Measurements from ENCODE around the gene NISCH. TPM values are rescaled to one million over a fixed set of nuclear protein-coding genes. Genes with fewer than 3 reads are reported as not detected.

NISCH gene
- total and polyA plus RNA-seq, 2 experiments from 2014 or later: 18.4 to 76.4 TPM

- TF ChIP-seq, protein P1, sequence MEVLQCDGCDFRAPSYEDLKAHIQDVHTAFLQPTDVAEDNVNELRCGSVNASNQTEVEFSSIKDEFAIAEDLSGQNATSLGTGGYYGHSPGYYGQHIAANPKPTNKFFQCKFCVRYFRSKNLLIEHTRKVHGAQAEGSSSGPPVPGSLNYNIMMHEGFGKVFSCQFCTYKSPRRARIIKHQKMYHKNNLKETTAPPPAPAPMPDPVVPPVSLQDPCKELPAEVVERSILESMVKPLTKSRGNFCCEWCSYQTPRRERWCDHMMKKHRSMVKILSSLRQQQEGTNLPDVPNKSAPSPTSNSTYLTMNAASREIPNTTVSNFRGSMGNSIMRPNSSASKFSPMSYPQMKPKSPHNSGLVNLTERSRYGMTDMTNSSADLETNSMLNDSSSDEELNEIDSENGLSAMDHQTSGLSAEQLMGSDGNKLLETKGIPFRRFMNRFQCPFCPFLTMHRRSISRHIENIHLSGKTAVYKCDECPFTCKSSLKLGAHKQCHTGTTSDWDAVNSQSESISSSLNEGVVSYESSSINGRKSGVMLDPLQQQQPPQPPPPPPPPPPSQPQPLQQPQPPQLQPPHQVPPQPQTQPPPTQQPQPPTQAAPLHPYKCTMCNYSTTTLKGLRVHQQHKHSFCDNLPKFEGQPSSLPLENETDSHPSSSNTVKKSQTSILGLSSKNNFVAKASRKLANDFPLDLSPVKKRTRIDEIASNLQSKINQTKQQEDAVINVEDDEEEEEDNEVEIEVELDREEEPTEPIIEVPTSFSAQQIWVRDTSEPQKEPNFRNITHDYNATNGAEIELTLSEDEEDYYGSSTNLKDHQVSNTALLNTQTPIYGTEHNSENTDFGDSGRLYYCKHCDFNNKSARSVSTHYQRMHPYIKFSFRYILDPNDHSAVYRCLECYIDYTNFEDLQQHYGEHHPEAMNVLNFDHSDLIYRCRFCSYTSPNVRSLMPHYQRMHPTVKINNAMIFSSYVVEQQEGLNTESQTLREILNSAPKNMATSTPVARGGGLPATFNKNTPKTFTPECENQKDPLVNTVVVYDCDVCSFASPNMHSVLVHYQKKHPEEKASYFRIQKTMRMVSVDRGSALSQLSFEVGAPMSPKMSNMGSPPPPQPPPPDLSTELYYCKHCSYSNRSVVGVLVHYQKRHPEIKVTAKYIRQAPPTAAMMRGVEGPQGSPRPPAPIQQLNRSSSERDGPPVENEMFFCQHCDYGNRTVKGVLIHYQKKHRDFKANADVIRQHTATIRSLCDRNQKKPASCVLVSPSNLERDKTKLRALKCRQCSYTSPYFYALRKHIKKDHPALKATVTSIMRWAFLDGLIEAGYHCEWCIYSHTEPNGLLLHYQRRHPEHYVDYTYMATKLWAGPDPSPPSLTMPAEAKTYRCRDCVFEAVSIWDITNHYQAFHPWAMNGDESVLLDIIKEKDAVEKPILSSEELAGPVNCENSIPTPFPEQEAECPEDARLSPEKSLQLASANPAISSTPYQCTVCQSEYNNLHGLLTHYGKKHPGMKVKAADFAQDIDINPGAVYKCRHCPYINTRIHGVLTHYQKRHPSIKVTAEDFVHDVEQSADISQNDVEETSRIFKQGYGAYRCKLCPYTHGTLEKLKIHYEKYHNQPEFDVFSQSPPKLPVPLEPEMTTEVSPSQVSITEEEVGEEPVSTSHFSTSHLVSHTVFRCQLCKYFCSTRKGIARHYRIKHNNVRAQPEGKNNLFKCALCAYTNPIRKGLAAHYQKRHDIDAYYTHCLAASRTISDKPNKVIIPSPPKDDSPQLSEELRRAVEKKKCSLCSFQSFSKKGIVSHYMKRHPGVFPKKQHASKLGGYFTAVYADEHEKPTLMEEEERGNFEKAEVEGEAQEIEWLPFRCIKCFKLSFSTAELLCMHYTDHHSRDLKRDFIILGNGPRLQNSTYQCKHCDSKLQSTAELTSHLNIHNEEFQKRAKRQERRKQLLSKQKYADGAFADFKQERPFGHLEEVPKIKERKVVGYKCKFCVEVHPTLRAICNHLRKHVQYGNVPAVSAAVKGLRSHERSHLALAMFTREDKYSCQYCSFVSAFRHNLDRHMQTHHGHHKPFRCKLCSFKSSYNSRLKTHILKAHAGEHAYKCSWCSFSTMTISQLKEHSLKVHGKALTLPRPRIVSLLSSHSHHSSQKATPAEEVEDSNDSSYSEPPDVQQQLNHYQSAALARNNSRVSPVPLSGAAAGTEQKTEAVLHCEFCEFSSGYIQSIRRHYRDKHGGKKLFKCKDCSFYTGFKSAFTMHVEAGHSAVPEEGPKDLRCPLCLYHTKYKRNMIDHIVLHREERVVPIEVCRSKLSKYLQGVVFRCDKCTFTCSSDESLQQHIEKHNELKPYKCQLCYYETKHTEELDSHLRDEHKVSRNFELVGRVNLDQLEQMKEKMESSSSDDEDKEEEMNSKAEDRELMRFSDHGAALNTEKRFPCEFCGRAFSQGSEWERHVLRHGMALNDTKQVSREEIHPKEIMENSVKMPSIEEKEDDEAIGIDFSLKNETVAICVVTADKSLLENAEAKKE (CRISPR knock-in tag; IDR thresholded peaks at IDR 0.05): no peak
- TF ChIP-seq, protein P2, sequence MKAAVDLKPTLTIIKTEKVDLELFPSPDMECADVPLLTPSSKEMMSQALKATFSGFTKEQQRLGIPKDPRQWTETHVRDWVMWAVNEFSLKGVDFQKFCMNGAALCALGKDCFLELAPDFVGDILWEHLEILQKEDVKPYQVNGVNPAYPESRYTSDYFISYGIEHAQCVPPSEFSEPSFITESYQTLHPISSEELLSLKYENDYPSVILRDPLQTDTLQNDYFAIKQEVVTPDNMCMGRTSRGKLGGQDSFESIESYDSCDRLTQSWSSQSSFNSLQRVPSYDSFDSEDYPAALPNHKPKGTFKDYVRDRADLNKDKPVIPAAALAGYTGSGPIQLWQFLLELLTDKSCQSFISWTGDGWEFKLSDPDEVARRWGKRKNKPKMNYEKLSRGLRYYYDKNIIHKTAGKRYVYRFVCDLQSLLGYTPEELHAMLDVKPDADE (IDR thresholded peaks at IDR 0.05): no peak
These were observed 64.2 kb downstream of the NISCH start (continued) for GRCh38 chr3:52519445-52520140.

DNA sequence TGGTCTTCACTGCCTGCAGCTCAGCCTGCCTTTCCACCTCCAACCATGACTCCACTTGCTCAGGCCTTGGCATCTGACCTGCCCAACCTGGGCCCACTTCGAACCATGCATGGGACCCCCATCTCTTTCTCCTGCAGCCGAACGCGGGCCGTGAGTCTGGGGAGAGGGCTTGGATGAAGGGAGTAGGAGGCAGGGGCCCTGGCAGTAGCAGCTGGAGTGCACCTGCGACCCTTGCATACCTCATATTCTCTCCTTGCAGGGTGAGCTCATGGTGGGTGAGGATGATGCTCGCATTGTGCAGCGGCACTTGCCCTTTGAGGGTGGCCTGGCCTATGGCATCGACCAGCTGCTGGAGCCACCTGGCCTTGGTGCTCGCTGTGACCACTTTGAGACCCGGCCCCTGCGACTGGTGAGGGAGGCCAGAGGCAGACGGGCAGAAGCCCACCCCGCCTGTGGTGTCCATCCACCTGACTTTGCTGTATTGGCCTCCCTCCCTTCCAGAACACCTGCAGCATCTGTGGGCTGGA lies 64.8 kb downstream of the NISCH start:
- no peak for ATAC-seq
- no peak overlapping the region for H2AFZ ChIP-seq
- no peak overlapping the region for H3K27ac ChIP-seq (ENCODE audit: low read depth)
- H3K9me2 ChIP-seq (ENCODE audit: insufficient read depth): no peaks in the 10 kb centered on the region
- no peaks in the 10 kb centered on the region for H3K79me2 ChIP-seq (replicated peaks; ENCODE audit: insufficient read depth)
- no peak overlapping the region for H3K4me3 ChIP-seq
- no peaks in the 10 kb centered on the region for H3K27me3 ChIP-seq (ENCODE audit: insufficient read depth)
- peaks cover 3% of the 10 kb centered on the region; the same call in 2 of the 3 replicates for H3K4me1 Mint-ChIP-seq
- peaks cover 16% of the 10 kb centered on the region for H3K27me3 Mint-ChIP-seq (ENCODE audit: insufficient read depth, low read depth, poor library complexity)
- H3K4me1 ChIP-seq (ENCODE audit: insufficient read depth): no peaks in the 10 kb centered on the region
- peaks cover 9% of the 10 kb centered on the region for H3K36me3 Mint-ChIP-seq (ENCODE audit: low read depth)
- no peaks in the 10 kb centered on the region for H3K9me3 Mint-ChIP-seq
- H4K20me1 ChIP-seq (replicated peaks; ENCODE audit: insufficient read depth): no peaks in the 10 kb centered on the region
- H3K36me3 ChIP-seq (ENCODE audit: insufficient read depth): no peaks in the 10 kb centered on the region
- no peak for DNase-seq (ENCODE audit: low spot score)
- 0 out of 2 replicates have a peak, but pooled peaks cover 2% of the 10 kb centered on the region for H3F3A ChIP-seq (replicated peaks; ENCODE audit: low read depth)
- H3K4me3 Mint-ChIP-seq: no peak overlapping the region
- H3K27ac Mint-ChIP-seq: no peak overlapping the region
- H3K4me2 ChIP-seq: no peak overlapping the region
- TF ChIP-seq ZNF331 (CRISPR knock-in tag; IDR thresholded peaks at IDR 0.05; ENCODE audit: low read depth) (no peak), STAT1 (IDR thresholded peaks at IDR 0.05; ENCODE audit: unreplicated experiment) (no peak), REST (IDR thresholded peaks at IDR 0.05; ENCODE audit: unreplicated experiment) (no peak), NANOG (IDR thresholded peaks at IDR 0.05; ENCODE audit: borderline replicate concordance) (no peak), EZH2phosphoT487 (IDR thresholded peaks at IDR 0.05; ENCODE audit: unreplicated experiment) (no peak), ZNF114 (CRISPR knock-in tag; IDR thresholded peaks at IDR 0.05) (no peak)

Measured in GM23338 (cell line).